ENCODE data around the gene PHF14.

DNA sequence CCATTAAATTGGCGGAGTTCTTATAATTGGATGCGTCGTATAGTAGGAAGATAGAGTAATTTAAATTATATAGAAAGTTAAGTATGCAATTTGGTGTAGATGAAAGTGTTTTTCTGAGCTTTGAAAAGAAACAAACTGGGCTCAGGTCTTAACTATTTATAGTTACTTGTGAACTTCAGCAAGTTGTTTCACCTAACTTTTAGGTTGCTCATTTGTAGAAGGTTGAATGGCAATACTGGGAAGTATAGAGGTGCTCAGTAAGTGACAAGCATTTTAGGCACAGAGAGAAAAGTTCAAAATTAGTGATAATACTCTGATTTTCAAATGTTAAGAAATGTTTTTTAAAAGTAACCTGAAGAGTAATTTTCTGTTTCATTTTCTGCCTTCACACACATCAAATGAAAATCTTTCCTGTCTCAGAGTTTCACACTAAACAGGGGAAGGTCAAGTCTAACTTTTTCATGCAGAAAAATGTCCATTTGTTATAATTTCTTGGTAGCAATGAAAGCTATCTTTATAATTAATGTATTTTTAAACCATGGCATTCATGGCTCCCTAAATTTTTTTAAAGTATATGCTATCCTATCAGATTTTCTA lies 146.5 kb downstream of the PHF14 start:
- TF ChIP-seq EZH2 (IDR thresholded peaks at IDR 0.05; ENCODE audit: borderline replicate concordance, insufficient read depth, low read depth, low read length, poor library complexity, severe bottlenecking) (no peak), CTCF (IDR thresholded peaks at IDR 0.05) (no peak)
